ENCODE measurements around the gene PTBP1.

Gene PTBP1

DNA sequence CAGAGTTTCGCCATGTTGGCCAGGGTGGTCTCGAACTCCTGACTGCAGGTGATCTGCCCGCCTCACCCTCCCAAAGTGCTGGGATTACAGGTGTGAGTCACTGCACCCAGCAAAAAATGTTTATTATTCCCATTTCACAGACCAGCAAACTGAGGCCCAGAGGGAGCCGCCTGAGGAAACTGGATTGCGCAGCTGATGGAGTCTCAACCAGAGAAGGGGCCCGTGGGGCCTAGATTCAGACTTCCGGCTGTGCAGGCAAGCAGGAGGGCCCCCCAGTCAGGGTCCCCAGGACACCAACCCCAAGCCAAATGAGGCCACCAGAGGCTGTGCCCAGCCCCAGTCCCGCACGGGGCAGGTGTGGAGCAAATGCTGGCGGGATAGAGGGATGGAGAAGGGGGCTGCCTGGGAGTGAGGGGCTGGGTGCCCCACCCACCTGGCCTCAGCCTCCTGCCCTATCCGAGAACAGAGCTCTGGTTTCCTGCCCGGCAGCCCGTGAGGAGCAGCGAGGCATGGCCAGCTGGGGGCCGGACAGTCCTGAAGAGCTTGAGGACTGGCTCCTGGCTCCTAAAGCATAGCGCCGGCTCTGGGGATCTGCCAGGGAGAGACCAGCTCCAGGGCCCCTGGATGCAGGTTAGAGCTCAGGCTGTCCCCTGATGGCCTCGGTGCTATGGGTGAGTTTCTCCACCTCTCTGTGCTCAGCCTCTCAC, 24.4 kb upstream of the PTBP1 start:
- DNase-seq, result no peak

DNA sequence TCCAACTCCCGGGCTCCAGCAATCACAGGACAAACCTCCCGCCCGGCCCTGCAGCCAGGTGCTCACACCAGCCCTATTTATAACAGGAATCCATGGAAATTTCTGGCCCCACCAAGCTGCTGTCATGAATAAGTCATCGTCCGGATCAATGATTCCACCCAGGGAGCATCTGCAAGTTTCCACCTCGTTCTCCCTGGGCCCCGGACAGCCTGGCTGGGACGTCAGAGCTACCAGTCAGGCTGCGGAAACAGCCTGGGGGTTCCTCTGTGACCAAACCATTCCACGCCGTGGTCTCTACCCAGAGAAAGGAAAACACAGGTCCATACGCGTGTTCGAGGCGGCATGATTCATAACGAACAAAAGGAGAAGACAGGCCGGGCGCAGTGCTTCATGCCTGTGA, 20.7 kb upstream of the PTBP1 start:
- no peak for DNase-seq

DNA sequence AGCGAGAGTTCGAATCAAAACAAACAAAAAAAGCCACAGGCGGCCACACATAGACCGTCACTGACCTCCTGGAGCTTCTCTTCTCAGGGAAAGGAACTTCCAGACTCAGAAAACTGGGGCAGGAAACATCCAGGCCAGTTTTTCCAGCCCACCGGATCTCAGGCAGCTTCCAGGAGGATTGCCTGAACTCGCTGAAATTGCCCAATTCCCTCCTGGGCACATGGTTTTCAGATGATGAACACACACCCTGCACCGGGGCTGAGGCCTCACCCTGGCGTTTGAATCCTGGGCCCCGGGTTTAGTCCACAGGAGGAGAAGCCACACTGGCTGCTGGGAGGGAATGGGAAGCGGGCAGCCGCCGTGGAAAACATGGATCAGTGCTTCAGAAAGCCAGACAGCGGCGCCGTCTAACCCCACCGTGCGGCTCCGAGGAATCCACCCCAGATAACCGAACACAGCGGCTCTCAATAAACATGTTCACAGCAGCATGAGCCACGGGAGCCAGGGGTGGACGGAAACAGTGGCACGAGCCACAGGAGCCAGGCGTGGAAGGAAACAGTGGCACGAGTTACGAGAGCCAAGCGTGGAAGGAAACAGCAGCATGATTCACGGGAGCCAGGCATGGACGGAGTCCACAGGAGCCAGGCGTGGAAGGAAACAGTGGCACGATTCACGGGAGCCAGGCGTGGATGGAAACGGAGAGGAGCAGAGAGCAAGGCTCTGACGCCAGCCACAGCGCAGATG, 18.2 kb upstream of the PTBP1 start:
- no peak for DNase-seq

DNA sequence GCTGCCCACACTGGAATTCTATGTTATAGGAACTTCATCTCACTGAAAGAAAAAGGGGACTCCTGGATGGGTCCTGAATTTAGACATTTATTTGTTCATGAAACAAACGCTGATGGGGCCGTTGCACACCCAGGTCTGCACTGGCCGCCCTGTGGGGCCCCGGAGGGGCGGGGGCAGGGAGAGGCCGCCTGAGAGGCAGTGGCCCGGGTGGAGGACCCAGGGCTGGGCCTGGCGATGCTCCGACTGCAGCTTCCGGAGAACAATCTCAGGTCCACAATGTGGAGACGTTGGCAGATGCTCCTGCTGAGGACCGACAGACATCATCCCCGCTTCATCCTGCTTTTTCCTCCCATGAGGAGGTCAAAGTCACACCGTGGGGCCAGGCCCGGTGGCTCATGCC, 16.3 kb upstream of the PTBP1 start:
- DNase-seq, result no peak

DNA sequence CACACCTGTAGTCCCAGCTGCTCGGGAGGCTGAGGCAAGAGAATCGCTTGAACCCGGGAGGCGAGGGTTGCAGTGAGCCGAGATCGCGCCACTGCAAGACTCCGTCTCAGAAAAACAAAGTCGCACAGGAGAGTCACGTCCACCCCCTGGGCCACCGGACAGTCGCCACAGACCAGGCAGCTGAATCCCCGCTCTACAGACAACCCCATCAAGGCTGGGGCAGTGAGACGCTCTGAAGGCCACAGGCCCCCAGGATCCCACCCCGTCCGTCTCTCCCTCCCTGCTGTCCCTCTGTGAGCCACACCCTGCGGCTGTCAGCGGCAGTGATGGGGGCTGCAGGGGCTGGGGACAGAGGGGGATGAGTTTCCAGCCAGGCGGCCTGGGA, 15.5 kb upstream of the PTBP1 start:
- no peak for DNase-seq

DNA sequence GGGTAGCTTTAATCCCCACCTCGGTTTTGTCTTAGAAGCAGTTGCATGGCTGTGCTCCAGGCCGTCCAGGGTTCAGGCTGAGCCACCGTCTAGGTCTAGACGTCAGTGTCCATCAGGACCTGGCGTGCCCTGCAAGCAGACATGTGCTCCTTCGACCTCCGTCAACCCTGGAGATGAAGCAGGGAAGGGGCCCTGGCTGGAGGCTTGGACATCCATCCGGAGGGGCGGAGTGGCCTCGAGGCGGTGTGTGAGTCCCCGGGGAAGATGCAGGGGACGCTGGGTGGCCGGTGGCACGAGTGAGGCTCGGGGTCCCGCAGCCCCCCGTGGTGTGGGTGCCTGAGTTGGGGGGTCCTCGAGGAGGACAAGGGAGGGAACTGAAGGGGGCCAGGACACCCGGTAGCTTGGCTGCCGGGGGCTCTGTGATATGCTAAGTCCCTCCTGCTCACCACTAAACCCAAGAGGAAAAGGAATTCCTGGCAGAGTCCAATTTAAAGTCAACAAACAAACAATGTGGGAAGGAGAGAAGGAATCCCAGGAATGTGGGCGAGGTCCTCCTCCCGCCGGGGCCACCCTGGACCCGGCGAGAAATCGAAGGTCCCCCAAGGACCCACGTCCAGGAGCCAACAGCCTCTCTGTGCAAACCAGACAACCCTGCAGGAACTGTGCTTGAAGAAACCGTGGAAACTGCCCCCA, 14.9 kb upstream of the PTBP1 start:
- DNase-seq, result no peak

GRCh38 chr19:782878-783668, 14.2 kb upstream of the PTBP1 start:
- no peak for DNase-seq

DNA sequence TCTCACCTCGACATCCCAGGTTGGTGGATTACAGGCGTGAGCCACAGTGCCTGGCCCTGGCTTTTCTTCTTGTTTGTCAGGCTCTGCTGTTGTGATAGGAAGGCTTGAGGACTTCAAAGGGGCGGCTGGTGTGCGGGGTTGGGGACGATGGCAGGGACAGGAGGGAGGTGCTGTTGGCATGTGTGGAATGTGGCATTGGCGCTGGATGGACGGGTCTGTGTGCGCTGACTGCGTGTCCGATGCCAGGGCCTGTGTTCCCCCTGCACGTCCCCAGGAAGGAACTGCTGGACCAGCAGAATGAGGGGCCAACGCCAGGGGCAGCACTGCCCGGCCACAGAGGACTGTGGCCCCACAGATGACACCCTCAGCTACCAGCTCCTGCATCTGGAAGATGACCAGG, 12.7 kb upstream of the PTBP1 start:
- DNase-seq, result no peak

DNA sequence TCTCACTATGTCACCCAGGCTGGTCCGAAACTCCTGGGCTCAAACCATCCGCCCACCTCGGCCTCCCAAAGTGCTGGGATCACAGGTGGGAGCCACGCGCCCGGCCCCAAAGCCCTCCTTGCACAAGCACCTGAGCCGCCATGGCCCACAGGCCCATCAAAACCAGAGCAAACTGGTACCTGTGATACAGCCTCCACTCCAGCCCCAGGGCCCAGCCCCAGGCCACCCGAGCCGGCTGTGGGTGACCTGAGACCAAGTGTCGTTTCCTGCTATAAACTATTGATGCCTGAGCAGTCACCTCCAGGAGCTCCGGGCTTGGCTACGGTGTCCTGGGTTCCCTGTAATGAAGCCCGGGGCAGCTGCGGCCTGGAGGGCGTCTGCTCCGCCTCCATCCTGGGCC, 9.7 kb upstream of the PTBP1 start:
- DNase-seq, result no peak

DNA sequence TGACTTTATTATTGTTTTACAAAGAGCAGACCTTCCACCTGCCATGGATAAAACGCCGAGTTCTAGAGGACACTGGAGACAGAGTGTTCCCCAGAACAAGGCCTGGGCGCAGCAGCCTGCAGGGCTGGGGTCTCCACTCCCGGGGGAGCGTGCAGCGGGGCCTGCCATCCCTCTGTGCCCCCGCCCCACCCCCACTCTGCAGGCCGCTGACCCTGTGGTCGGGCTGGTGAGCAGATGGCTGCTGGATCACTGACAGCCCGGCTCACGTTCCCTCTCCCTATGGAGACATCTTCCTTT, 8.6 kb upstream of the PTBP1 start:
- no peak for DNase-seq

DNA sequence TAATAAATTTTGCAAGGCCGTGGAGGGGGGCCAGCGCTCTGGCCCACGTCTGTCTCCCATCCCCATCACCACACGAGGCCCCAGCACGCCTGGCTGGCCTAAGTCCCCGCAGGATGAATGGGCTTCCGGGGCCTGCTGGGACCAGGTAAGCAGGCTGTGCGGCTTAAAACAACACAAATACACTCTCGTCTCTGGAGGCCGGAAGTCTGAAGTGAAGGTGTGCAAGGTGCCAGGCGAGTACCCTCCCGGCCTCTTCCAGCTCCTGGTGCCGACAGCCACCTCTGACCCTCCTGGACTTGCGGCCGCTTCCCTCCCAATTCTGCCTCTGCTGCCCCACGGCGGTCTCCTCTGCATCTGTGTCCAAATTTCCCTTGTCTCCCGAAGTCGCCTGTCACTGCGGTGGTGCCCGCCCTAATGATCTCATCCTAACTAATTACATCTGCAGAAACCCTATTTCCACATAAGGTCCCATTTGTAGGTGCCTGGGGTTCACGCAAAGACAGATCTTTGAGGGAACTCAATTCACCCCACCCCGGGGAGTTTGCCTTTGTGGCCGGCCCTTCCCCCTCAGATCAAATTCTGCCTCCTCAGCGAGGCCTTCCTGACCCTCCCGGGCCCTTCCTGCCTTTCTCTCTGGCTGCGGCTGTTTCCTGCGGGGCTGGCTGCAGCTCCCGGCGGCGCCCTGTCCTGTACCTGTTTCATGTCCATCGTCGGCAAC, 8.1 kb upstream of the PTBP1 start:
- peak; percentile 62 for DNase-seq

DNA sequence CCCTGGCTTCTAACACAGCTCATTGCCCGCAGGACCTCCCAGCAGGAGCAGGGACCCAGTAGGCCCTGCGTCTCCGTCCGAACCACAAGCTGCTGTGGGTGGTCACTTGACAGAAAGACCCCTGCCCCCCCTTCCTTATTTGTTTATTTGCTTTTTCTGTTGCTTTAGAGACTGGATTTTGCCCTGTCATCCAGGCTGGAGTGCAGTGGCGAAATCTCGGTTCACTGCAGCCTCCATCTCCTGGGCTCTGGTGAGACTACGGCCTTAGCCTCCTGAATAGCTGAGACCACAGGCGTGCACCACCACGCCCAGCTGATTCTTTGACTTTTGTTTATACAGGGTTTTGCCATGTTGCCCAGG, 7.6 kb upstream of the PTBP1 start:
- DNase-seq, result no peak

DNA sequence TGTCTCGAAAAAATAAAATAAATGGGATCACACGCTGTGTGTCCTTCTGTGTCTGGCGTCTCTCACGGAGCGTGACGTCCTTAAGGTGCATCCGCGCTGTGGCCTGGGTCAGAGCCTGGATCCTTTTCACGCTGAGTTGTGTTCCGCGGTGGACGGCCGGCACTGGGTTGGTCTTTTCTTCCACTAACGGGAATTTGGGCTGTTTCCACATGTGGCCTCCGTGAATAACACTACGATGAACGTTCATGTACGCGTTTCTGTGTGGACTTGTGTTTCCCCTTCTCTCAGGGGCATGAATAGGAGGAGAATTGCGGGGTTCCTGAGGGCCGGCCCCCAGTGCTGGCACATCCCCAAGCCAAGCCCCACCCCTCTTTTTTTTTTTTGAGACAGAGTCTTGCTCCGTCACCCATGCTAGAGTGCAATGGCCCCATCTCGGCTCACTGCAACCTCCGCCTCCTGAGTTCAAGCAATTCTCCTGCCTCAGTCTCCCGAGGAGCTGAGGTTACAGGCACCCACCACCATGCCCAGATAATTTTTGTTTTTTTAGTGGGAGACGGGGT, 6.2 kb upstream of the PTBP1 start:
- DNase-seq, result no peak

GRCh38 chr19:791567-792305, 5.5 kb upstream of the PTBP1 start:
- no peak for DNase-seq

DNA sequence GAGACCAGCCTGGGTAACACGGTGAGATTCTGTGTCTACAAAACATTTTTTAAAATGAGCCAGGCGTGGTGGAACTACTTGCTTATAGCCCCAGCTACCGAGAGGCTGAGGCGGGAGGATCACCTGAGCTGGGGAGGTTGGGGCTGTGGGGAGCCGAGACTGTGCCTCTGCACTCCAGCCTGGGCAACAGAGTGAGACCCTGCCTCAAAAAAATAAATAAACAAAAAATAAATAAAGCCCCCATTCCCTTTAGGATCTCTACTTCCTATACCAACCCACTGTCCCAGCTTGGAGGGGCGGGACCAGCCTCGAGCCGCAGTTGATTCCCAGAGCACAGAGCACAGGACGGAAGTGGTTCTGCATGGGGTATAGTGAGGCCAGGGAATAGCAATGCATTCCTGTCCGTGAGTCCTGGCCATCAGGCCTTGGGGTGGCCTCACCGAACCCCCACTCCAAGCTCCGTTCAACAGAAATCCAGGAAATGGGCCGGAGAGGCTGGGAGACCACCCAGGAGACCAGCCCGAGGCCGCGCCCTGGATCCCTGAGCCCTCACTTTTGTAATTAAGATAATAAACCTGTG, 4.9 kb upstream of the PTBP1 start:
- DNase-seq, result no peak

- no peak for DNase-seq
Measured at GRCh38 chr19:793806-794205, 3.4 kb upstream of the PTBP1 start.

DNA sequence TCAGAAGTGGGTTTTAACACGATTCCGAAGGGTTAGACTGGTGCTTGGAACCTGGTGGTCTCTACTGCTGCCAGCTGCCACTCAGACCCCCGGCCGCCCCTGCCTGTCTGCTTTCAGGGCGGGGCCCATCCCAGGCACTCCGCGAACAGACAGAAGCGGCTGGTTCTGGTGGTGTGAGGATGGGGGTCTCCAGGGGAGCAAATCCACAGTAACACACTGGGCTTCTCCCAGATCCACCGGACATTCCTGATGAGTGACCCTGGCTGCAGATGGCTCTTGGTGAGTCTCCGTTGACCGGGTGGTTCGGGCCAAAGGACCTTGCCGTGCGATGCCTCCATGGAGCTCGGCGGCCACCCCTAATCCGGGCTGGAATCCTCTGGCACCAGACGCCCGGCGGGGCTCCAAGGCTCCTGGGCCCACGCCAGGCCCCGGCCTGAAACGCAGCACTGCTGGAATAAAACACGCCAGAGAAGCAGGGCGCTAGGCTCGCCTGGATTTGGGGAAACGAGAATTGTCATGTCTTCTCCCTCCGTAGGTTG, 2.1 kb upstream of the PTBP1 start:
- no peak for DNase-seq

DNA sequence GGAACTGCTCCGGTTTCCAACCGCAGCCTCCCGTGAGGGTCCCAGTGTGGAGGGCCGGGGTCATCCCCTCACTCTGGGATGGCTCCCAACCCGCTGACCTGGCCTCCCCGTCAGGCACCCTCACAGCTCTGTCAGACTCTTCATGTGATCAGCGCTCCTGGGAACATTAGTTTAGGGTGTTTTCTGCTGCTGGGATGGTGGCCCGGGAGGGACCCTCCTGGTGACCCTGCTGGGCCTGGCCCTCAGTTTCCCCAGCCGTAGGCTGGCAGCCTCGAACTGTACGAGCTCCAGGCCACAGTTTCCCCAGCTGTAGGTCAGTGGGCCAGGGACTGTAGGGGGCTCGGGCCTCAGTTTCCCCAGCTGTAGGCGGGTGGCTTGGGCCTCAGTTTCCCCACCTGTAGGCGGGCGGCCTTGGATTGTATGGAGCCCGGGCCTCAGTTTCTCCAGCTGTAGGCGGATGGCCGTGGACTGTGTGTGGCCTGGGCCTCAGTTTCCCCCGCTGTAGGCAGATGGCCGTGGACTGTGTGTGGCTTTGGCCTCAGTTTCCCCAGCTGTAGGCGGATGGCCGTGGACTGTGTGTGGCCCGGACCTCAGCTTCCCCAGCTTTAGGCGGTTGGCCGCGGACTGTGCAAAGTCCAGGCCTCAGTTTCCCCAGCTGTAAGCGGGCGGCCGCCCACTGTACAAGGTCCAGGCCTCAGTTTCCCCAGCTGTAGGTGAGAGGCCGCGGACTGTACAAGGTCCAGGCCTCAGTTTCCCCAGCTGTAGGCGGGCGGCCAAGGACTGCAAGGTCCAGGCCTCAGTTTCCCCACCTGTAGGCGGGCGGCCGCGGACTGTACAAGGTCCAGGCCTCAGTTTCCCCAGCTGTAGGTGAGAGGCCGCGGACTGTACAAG, 1.3 kb upstream of the PTBP1 start:
- DNase-seq, result no peak

DNA sequence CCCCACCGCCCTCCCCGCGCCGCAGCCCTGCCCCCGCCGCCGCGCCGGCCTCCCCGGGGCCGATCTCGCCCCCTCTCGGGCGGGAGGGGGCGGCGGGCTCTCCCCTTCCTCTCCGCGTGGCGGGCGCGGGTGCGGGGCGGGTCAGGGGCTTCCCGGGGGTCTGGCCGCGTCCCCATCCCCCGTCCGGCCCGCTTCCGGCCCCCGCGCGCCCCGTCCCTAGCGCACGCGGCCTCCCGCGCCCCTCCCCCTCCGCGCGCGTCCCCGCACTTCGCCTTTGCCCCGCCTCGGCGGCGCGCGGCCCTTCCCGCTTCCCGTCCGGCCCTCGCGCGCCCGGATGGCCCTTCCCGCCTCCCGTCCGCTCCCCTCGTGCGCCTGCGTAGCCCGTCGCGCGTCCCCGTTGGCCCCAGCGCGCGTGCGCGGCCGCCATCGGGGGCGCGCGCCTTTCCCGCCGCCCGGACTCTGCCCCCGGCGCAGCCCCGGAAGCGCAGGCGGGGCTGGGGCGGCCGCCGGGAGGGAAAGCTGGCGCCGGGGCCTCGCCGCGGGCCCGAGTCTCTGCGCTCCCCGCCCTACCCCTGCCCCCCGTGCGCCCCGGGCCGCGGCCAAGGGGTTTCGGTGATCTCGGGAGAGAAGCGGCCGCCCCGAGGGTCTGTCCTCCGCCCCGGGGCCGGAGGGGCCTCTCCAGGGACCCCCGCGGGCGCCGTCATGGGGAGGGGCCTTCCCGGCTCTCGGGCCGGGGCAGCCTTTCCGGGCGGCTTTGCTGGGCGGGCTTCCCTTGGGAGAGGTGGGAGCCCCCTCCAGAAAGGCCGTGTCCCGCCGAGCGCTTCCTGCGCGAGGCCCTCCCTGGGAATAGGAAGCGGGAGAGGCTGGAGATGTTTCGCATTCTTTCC, 519 bp downstream of the PTBP1 start:
- DNase-seq, result peak; percentile 94
